ENCODE data around the gene DCDC2.

DNA sequence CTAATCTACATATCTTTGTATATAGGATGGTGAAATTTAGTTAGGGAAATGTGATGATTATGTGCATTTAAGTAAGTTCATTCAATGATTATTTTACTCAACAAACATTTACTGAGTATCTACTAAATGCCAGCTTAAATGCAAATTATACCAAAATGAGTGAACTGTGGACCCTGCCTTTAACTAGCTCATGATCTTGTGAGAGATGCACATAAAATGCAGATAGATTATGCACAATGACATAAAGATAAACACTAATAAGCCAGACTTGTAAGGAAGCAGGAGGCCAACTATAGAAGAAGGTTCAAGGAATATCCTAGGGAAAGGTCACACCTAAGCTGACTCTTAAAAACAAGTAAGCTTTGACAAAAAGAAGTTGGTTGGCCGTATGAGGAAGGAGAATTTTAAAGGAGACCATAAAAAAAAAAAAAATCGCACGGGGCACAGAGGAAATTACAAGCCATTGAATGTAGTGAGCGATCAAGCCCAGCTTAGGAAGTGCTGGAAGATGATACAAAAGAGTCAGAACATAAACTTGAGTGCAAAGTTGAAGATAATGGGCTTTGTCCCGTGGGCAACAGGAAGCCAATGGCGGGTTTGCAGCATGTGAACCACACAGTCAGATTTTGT is 123.9 kb downstream of the DCDC2 start:
- TF ChIP-seq, protein P1, sequence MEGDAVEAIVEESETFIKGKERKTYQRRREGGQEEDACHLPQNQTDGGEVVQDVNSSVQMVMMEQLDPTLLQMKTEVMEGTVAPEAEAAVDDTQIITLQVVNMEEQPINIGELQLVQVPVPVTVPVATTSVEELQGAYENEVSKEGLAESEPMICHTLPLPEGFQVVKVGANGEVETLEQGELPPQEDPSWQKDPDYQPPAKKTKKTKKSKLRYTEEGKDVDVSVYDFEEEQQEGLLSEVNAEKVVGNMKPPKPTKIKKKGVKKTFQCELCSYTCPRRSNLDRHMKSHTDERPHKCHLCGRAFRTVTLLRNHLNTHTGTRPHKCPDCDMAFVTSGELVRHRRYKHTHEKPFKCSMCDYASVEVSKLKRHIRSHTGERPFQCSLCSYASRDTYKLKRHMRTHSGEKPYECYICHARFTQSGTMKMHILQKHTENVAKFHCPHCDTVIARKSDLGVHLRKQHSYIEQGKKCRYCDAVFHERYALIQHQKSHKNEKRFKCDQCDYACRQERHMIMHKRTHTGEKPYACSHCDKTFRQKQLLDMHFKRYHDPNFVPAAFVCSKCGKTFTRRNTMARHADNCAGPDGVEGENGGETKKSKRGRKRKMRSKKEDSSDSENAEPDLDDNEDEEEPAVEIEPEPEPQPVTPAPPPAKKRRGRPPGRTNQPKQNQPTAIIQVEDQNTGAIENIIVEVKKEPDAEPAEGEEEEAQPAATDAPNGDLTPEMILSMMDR (IDR thresholded peaks at IDR 0.05; ENCODE audit: insufficient read depth, low read length) = no peak
- no peak for TF ChIP-seq POLR2AphosphoS5 (IDR thresholded peaks at IDR 0.05; ENCODE audit: low read depth)

All from HL-60 (cell line).